Testis (tissue), 2 donors: ENCODE data around the gene SPATA31C2.

Experiments used
- CTCF ChIP-seq, 3 experiments: fragments of 450-650 bp in 2 of 3; fragments of 200-600 bp in 1 of 3; sonication (generic) in 1 of 3; IDR thresholded peaks; one replicate each; pipeline ENCODE4 v1.5.1; 2016 to 2019; ENCODE audit warnings: antibody characterized with exemption in 3 of 3, mild to moderate bottlenecking in 2 of 3, moderate library complexity in 1 of 3
- POLR2A ChIP-seq: fragments of 450-650 bp; IDR thresholded peaks from one replicate; pipeline ENCODE4 v1.6.1; 2017; ENCODE audit warnings: antibody characterized with exemption, mild to moderate bottlenecking, moderate library complexity

- TF ChIP-seq CTCF (IDR thresholded peaks at IDR 0.05) (no peak), POLR2A (no peak)
Measured at GRCh38 chr9:88187631-88188030, 49.4 kb upstream of the SPATA31C2 start.
